ENCODE measurements around the gene NBDY.
A peak's percentile ranks its signal among the peaks of the same experiment; 100 is the strongest.

Gene NBDY

DNA sequence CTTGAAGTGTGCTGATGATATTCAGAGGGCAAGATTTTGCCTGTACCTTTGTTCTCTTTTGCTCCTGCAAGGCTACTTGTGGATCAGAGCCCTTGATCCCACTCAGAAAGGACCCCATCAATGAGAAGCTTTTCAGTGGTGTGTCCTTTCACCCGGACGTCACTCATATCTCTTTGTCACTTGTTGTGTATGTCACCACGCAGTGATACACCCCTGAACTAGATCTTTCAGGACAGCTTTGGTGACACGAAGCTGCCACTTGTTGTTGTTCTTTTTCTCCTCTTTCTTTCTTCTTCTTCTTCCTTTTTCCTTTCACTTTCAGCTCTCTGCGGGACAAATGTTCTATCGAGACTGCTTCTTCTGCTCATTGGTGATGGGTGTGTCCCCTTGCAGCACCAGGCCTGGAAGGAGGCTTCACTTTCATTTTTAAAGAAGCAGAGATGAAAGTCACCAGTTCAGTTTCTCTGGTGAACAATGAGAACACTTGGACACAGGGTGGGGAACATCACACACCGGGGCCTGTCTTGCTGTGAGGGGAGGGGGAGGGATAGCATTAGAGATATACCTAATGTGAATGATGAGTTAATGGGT lies 83.6 kb downstream of the NBDY start:
- H4K8ac ChIP-seq (ENCODE audit: low read depth, low read length): no peak overlapping the region
- WGBS (ENCODE audit: extremely low coverage, insufficient coverage, low lambda C conversion rate): no CpG with 5 or more reads among the region's 7 CpGs
- no peak for DNase-seq

DNA sequence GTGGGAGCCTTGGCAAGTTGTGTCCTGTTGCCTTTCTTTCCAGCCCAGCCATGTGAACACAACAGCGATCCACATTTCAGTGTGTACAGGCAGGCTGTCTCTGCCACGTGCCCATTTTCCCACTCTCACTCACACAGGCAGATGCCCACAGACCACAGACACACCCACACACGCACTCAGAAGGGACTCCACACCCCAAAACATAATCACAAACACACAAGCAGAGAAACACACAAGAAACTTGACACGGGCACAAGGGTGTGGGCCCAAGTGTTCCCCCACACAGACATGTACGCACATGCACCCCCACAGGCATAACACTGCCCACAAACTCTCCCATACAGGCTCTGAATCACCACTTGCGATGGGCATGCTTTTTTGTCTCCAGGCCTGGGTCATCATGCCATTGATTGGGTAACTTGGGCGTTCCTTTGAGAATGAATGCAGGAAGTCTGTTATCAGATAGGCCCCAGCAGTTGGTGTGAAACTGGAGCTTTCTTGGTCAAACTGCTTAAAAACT lies 84.3 kb downstream of the NBDY start:
- H2BK15ac ChIP-seq (replicated peaks; ENCODE audit: low read depth): no peak overlapping the region
- peak overlapping the region; percentile 50 for H3K56ac ChIP-seq (ENCODE audit: low read length)
- H3K79me2 ChIP-seq (ENCODE audit: control insufficient read depth, insufficient read depth, low read length): no peaks in the 10 kb centered on the region
- H2AK5ac ChIP-seq (ENCODE audit: low read length): no peak overlapping the region
- H3K18ac ChIP-seq (ENCODE audit: low read length): no peak overlapping the region
- no peak overlapping the region for H3K9ac ChIP-seq (ENCODE audit: low read length)
- no peak overlapping the region for H3K4ac ChIP-seq (ENCODE audit: low read depth, low read length)
- H2BK5ac ChIP-seq (ENCODE audit: low read length): no peak overlapping the region
- WGBS (ENCODE audit: extremely low coverage, insufficient coverage, low lambda C conversion rate): no CpG with 5 or more reads among the region's 7 CpGs
- H3K36me3 ChIP-seq (ENCODE audit: control insufficient read depth, insufficient read depth, low read length): no peaks in the 10 kb centered on the region
- H2BK120ac ChIP-seq (ENCODE audit: low read depth, low read length): no peak overlapping the region
- peak; percentile 78 for DNase-seq
- H3K27ac ChIP-seq (ENCODE audit: low read depth, low read length): no peak overlapping the region
- peaks cover 3% of the 10 kb centered on the region for H3K4me1 ChIP-seq (ENCODE audit: control insufficient read depth, low read depth, low read length)
- no peak overlapping the region for H4K8ac ChIP-seq (ENCODE audit: low read depth, low read length)
- no peaks in the 10 kb centered on the region for H3K27me3 ChIP-seq (ENCODE audit: insufficient read depth, low read length, poor library complexity)
- H4K5ac ChIP-seq (ENCODE audit: low read length): no peak overlapping the region
- no peaks in the 10 kb centered on the region for H3K79me1 ChIP-seq (ENCODE audit: low read length)
- H3K23ac ChIP-seq (ENCODE audit: low read length): no peak overlapping the region
- H3K4me3 ChIP-seq (ENCODE audit: low read length): no peak overlapping the region
- no peak overlapping the region for H3K4me2 ChIP-seq (ENCODE audit: low read length)

More for the DNA sequence above, 83.6 kb downstream of the NBDY start:
- no peaks in the 10 kb centered on the region for H3K36me3 ChIP-seq (ENCODE audit: control insufficient read depth, insufficient read depth, low read length)
- H3K4me2 ChIP-seq (ENCODE audit: low read length): no peak overlapping the region
- H2BK5ac ChIP-seq (ENCODE audit: low read length): no peak overlapping the region
- no peaks in the 10 kb centered on the region for H3K79me2 ChIP-seq (ENCODE audit: control insufficient read depth, insufficient read depth, low read length)
- no peak overlapping the region for H3K9ac ChIP-seq (ENCODE audit: low read length)
- H3K18ac ChIP-seq (ENCODE audit: low read length): no peak overlapping the region
- no peak overlapping the region for H3K56ac ChIP-seq (ENCODE audit: low read length)
- no peak overlapping the region for H4K5ac ChIP-seq (ENCODE audit: low read length)
- no peak overlapping the region for H3K27ac ChIP-seq (ENCODE audit: low read depth, low read length)
- H3K4ac ChIP-seq (ENCODE audit: low read depth, low read length): no peak overlapping the region
- H3K27me3 ChIP-seq (ENCODE audit: insufficient read depth, low read length, poor library complexity): no peaks in the 10 kb centered on the region
- H2AK5ac ChIP-seq (ENCODE audit: low read length): no peak overlapping the region
- H3K79me1 ChIP-seq (ENCODE audit: low read length): no peaks in the 10 kb centered on the region
- no peak overlapping the region for H3K4me3 ChIP-seq (ENCODE audit: low read length)
- H3K23ac ChIP-seq (ENCODE audit: low read length): no peak overlapping the region
- no peak overlapping the region for H2BK120ac ChIP-seq (ENCODE audit: low read depth, low read length)
- H2BK15ac ChIP-seq (replicated peaks; ENCODE audit: low read depth): no peak overlapping the region
- peaks cover 3% of the 10 kb centered on the region for H3K4me1 ChIP-seq (ENCODE audit: control insufficient read depth, low read depth, low read length)

DNA sequence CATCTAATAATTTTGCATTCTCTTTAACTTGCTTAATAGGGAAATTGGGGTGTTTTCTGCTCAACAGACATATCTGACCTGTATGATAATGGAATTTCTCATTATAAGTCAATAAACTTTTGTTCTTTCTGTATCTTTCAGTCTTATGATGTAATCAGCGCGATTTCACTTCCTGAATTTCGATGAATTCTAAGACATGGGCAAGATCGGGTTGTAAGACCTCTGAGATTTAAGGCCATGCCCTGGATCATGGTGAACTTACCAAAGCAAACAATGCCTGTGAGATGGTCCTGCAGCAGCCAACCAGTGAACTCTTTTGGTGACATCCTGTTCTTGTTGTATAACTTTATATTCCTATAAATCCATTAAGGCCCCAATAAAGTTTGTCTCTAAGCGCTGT lies 88.1 kb downstream of the NBDY start:
- Histone ChIP-seq H2AK5ac (ENCODE audit: low read length) (no peak overlapping the region), H3K27ac (ENCODE audit: low read depth, low read length) (no peak overlapping the region), H2BK5ac (ENCODE audit: low read length) (no peak overlapping the region), H3K79me1 (ENCODE audit: low read length) (no peaks in the 10 kb centered on the region), H3K4ac (ENCODE audit: low read depth, low read length) (no peak overlapping the region), H3K4me1 (ENCODE audit: control insufficient read depth, low read depth, low read length) (peaks cover 3% of the 10 kb centered on the region), H3K79me2 (ENCODE audit: control insufficient read depth, insufficient read depth, low read length) (no peaks in the 10 kb centered on the region), H2BK15ac (replicated peaks; ENCODE audit: low read depth) (no peak overlapping the region), H2BK120ac (ENCODE audit: low read depth, low read length) (no peak overlapping the region), H4K8ac (ENCODE audit: low read depth, low read length) (no peak overlapping the region), H3K9ac (ENCODE audit: low read length) (no peak overlapping the region), H3K23ac (ENCODE audit: low read length) (no peak overlapping the region), H3K36me3 (ENCODE audit: control insufficient read depth, insufficient read depth, low read length) (no peaks in the 10 kb centered on the region), H3K27me3 (ENCODE audit: insufficient read depth, low read length, poor library complexity) (no peaks in the 10 kb centered on the region), H3K18ac (ENCODE audit: low read length) (no peak overlapping the region), H3K56ac (ENCODE audit: low read length) (no peak overlapping the region), H3K4me3 (ENCODE audit: low read length) (no peak overlapping the region), H3K4me2 (ENCODE audit: low read length) (no peak overlapping the region), H4K5ac (ENCODE audit: low read length) (no peak overlapping the region)
- no CpG with 5 or more reads among the region's 5 CpGs for WGBS (ENCODE audit: extremely low coverage, insufficient coverage, low lambda C conversion rate)
- no peak for DNase-seq

DNA sequence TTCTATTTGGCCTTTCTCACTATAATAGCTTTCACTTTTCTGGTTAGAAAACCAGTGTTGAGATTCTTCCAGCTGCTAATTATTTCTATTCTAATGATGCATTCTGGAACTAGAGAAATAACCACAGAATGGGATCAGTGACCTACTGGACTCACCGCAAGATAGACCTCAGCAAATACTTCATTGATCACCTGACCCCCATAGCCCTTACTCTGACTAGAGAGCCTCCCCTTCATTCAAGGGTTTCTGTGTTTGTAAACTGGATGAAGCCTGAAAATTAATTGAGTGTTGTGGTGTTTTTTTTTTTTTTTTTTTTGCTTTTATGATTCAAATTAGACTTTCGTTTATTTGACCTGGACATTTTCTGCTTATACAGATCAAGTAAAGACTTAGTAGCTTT lies 97.0 kb downstream of the NBDY start:
- Histone ChIP-seq H2AK5ac (ENCODE audit: low read length) (no peak overlapping the region), H2BK15ac (replicated peaks; ENCODE audit: low read depth) (no peak overlapping the region), H3K27ac (ENCODE audit: low read depth, low read length) (no peak overlapping the region), H3K36me3 (ENCODE audit: control insufficient read depth, insufficient read depth, low read length) (no peaks in the 10 kb centered on the region), H3K18ac (ENCODE audit: low read length) (no peak overlapping the region), H3K4me2 (ENCODE audit: low read length) (no peak overlapping the region), H2BK120ac (ENCODE audit: low read depth, low read length) (no peak overlapping the region), H3K27me3 (ENCODE audit: insufficient read depth, low read length, poor library complexity) (no peaks in the 10 kb centered on the region), H4K8ac (ENCODE audit: low read depth, low read length) (no peak overlapping the region), H3K23ac (ENCODE audit: low read length) (no peak overlapping the region), H3K4me3 (ENCODE audit: low read length) (no peak overlapping the region), H3K56ac (ENCODE audit: low read length) (no peak overlapping the region), H3K79me2 (ENCODE audit: control insufficient read depth, insufficient read depth, low read length) (no peaks in the 10 kb centered on the region), H4K5ac (ENCODE audit: low read length) (no peak overlapping the region), H3K4ac (ENCODE audit: low read depth, low read length) (no peak overlapping the region), H2BK5ac (ENCODE audit: low read length) (no peak overlapping the region), H3K79me1 (ENCODE audit: low read length) (no peaks in the 10 kb centered on the region), H3K4me1 (ENCODE audit: control insufficient read depth, low read depth, low read length) (no peaks in the 10 kb centered on the region), H3K9ac (ENCODE audit: low read length) (no peak overlapping the region)
- DNase-seq: no peak
- no CpG with 5 or more reads among the region's 2 CpGs for WGBS (ENCODE audit: extremely low coverage, insufficient coverage, low lambda C conversion rate)

DNA sequence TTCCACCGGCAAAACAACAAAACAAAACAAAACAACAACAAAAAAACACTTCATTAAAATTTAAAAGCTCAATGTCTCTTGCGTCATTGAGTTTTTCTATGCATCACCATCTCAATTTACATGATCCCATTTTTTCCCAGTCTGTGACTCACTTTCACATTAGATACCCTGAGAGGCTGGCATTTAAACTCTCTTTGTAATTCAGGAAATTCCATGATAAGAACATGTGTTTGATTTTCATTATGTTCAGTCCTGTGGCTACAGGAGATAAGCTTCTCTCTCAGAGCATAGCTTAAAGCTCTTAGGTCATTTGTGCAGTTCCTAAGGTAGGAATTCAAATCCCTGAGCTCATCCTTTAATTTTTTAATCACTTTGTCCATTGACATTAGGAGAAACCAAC lies 104.6 kb downstream of the NBDY start:
- Histone ChIP-seq H3K4me2 (ENCODE audit: low read length) (no peak overlapping the region), H4K8ac (ENCODE audit: low read depth, low read length) (no peak overlapping the region), H2BK120ac (ENCODE audit: low read depth, low read length) (no peak overlapping the region), H3K23ac (ENCODE audit: low read length) (no peak overlapping the region), H2BK5ac (ENCODE audit: low read length) (no peak overlapping the region), H3K27ac (ENCODE audit: low read depth, low read length) (no peak overlapping the region), H3K18ac (ENCODE audit: low read length) (no peak overlapping the region), H3K36me3 (ENCODE audit: control insufficient read depth, insufficient read depth, low read length) (no peaks in the 10 kb centered on the region), H2BK15ac (replicated peaks; ENCODE audit: low read depth) (no peak overlapping the region), H2AK5ac (ENCODE audit: low read length) (no peak overlapping the region), H3K56ac (ENCODE audit: low read length) (no peak overlapping the region), H3K4me3 (ENCODE audit: low read length) (no peak overlapping the region), H3K79me2 (ENCODE audit: control insufficient read depth, insufficient read depth, low read length) (no peaks in the 10 kb centered on the region), H3K9ac (ENCODE audit: low read length) (no peak overlapping the region), H4K5ac (ENCODE audit: low read length) (no peak overlapping the region), H3K4ac (ENCODE audit: low read depth, low read length) (no peak overlapping the region), H3K27me3 (ENCODE audit: insufficient read depth, low read length, poor library complexity) (no peaks in the 10 kb centered on the region), H3K4me1 (ENCODE audit: control insufficient read depth, low read depth, low read length) (no peaks in the 10 kb centered on the region), H3K79me1 (ENCODE audit: low read length) (no peaks in the 10 kb centered on the region)
- DNase-seq: no peak
- WGBS (ENCODE audit: extremely low coverage, insufficient coverage, low lambda C conversion rate): no CpG with 5 or more reads among the region's 2 CpGs

DNA sequence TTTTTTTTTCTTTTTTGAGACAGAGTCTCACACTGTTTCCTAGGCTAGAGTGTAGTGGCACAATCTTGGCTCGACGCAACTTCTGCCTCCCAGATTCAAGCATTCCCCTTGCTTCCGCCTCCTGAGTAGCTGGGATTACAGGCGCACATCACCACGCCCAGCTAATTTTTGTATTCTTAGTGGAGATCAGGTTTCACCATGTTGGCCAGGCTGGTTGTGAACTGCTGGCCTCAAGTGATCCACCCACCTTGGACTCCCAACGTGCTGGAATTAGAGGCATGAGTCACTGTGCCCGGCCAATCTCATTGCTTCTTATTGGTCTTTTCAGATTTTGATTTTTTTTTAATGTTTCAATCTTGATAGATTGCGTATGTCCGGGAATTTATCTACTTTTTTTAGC lies 124.4 kb downstream of the NBDY start:
- no peak overlapping the region for H2BK120ac ChIP-seq (ENCODE audit: low read depth, low read length)
- H3K4me2 ChIP-seq (ENCODE audit: low read length): no peak overlapping the region
- no CpG with 5 or more reads among the region's 9 CpGs for WGBS (ENCODE audit: extremely low coverage, insufficient coverage, low lambda C conversion rate)
- H4K5ac ChIP-seq (ENCODE audit: low read length): no peak overlapping the region
- no peaks in the 10 kb centered on the region for H3K79me1 ChIP-seq (ENCODE audit: low read length)
- no peak overlapping the region for H3K9ac ChIP-seq (ENCODE audit: low read length)
- no peak overlapping the region for H4K8ac ChIP-seq (ENCODE audit: low read depth, low read length)
- no peak for DNase-seq
- H3K4me1 ChIP-seq (ENCODE audit: control insufficient read depth, low read depth, low read length): no peaks in the 10 kb centered on the region
- no peaks in the 10 kb centered on the region for H3K36me3 ChIP-seq (ENCODE audit: control insufficient read depth, insufficient read depth, low read length)
- H3K4ac ChIP-seq (ENCODE audit: low read depth, low read length): no peak overlapping the region
- H3K27me3 ChIP-seq (ENCODE audit: insufficient read depth, low read length, poor library complexity): no peaks in the 10 kb centered on the region
- H2AK5ac ChIP-seq (ENCODE audit: low read length): no peak overlapping the region
- H3K18ac ChIP-seq (ENCODE audit: low read length): no peak overlapping the region
- H2BK15ac ChIP-seq (replicated peaks; ENCODE audit: low read depth): no peak overlapping the region
- no peak overlapping the region for H3K56ac ChIP-seq (ENCODE audit: low read length)
- H3K27ac ChIP-seq (ENCODE audit: low read depth, low read length): no peak overlapping the region
- H2BK5ac ChIP-seq (ENCODE audit: low read length): no peak overlapping the region
- no peak overlapping the region for H3K23ac ChIP-seq (ENCODE audit: low read length)
- H3K4me3 ChIP-seq (ENCODE audit: low read length): no peak overlapping the region
- no peaks in the 10 kb centered on the region for H3K79me2 ChIP-seq (ENCODE audit: control insufficient read depth, insufficient read depth, low read length)

Data from mesendoderm (in vitro differentiated cells).